SK-N-SH (cell line): ENCODE results near the gene TREML4. TPM values are rescaled to one million over a fixed set of nuclear protein-coding genes. Genes with fewer than 3 reads are reported as not detected.

Experiments
- CTCF ChIA-PET: fragments of 300-600, 350-600 bp; formaldehyde crosslinking; extraction: SDS; loops from one replicate; lab custom pipeline; 2021; lab: Yijun Ruan, JAX
- POLR2A ChIA-PET: fragments of 350-600 bp; sonication (Branson Sonifier 250); formaldehyde crosslinking; extraction: SDS; loops from one replicate; lab custom pipeline; 2020; ENCODE audit warnings: antibody characterized with exemption, inconsistent platforms; lab: Yijun Ruan, JAX
- DNase-seq: peaks from one replicate; pipeline ENCODE4 v3.0.0; 2012
- H2AFZ ChIP-seq: fragments of 200-600 bp; sonication (generic); 2 replicates; pipeline ENCODE4 v1.8.1; 2016; ENCODE audit warnings: antibody characterized with exemption, mild to moderate bottlenecking, low read depth
- H3F3A ChIP-seq: fragments of 200-600 bp; sonication (generic); replicated peaks from 2 replicates; pipeline ENCODE3; 2016; ENCODE audit warnings: antibody characterized with exemption, mild to moderate bottlenecking; ENCODE audit not compliant: insufficient read depth
- H3K27ac ChIP-seq, 2 experiments: fragments of 200-500 bp in 1 of 2; fragments of 200-600 bp in 1 of 2; sonication (Bioruptor generic) in 1 of 2; sonication (generic), shearing (Covaris generic) in 1 of 2; 2 replicates each; pipeline versions ENCODE4 v1.5.1 to v1.6.1; 2014 to 2016; ENCODE audit warnings: low read depth in 2 of 2, inconsistent platforms in 1 of 2, low read length in 1 of 2, mild to moderate bottlenecking in 1 of 2, mixed read lengths in 1 of 2
- H3K27me3 ChIP-seq: fragments of 200-600 bp; sonication (generic), shearing (Covaris generic); 2 replicates; pipeline ENCODE4 v1.6.1; 2016; ENCODE audit warnings: mixed run types; ENCODE audit not compliant: insufficient read depth
- H3K36me3 ChIP-seq, 2 experiments: fragments of 200-500 bp in 1 of 2; fragments of 200-600 bp in 1 of 2; sonication (Bioruptor generic) in 1 of 2; sonication (generic) in 1 of 2; replicated peaks in 1 of 2; 2 replicates each; pipeline versions ENCODE3 to v1.5.1; 2014 to 2016; ENCODE audit warnings: low read length in 1 of 2, mild to moderate bottlenecking in 1 of 2; ENCODE audit not compliant: insufficient read depth in 2 of 2, control insufficient read depth in 1 of 2
- H3K4me1 ChIP-seq, 2 experiments: fragments of 200-500 bp in 1 of 2; fragments of 200-600 bp in 1 of 2; sonication (Bioruptor generic) in 1 of 2; sonication (generic), shearing (Covaris generic) in 1 of 2; 2 replicates each; pipeline versions ENCODE4 v1.5.1 to v1.6.1; 2014 to 2016; ENCODE audit warnings: low read depth in 1 of 2, low read length in 1 of 2, mixed run types in 1 of 2; ENCODE audit not compliant: insufficient read depth in 2 of 2, control insufficient read depth in 1 of 2
- H3K4me2 ChIP-seq: fragments of 200-600 bp; sonication (generic), shearing (Covaris generic); 2 replicates; pipeline ENCODE4 v1.6.1; 2017; ENCODE audit warnings: mixed run types
- H3K4me3 ChIP-seq, 2 experiments: fragments of 200-500 bp in 1 of 2; fragments of 200-600 bp in 1 of 2; sonication (Bioruptor generic) in 1 of 2; sonication (generic), shearing (Covaris generic) in 1 of 2; 2 replicates each; pipeline versions ENCODE4 v1.5.1 to v1.8.1; 2014 to 2016; ENCODE audit warnings: low read depth in 2 of 2, inconsistent platforms in 1 of 2, low read length in 1 of 2, mild to moderate bottlenecking in 1 of 2, mixed read lengths in 1 of 2, moderate library complexity in 1 of 2
- H3K79me2 ChIP-seq: fragments of 200-600 bp; sonication (generic); 2 replicates; pipeline ENCODE4 v1.8.1; 2017; ENCODE audit warnings: mild to moderate bottlenecking; ENCODE audit not compliant: insufficient read depth
- H3K9ac ChIP-seq: fragments of 200-600 bp; sonication (generic); 2 replicates; pipeline ENCODE4 v1.6.1; 2017; ENCODE audit warnings: mixed run types
- H3K9me2 ChIP-seq: fragments of 200-600 bp; sonication (generic); 2 replicates; pipeline ENCODE4 v1.6.1; 2017; ENCODE audit warnings: mixed run types
- H3K9me3 ChIP-seq: fragments of 200-600 bp; sonication (generic); 2 replicates; pipeline ENCODE4 v1.6.1; 2017; ENCODE audit warnings: mixed run types, mild to moderate bottlenecking, moderate library complexity
- H4K20me1 ChIP-seq: fragments of 200-600 bp; sonication (generic); 2 replicates; pipeline ENCODE4 v1.6.1; 2017; ENCODE audit warnings: mild to moderate bottlenecking, mixed run types; ENCODE audit not compliant: insufficient read depth
- CTCF ChIP-seq: fragments of 200-600 bp; sonication (generic); IDR thresholded peaks from 2 replicates; pipeline ENCODE4 v1.6.1; 2017; ENCODE audit warnings: antibody characterized with exemption, mild to moderate bottlenecking, moderate library complexity
- GABPA ChIP-seq: IDR thresholded peaks from 2 replicates; pipeline ENCODE4 v1.4.0; 2012; ENCODE audit warnings: low read depth, mild to moderate bottlenecking
- GATA2 ChIP-seq: sonication (generic); formaldehyde crosslinking; IDR thresholded peaks from 2 replicates; pipeline ENCODE4 v1.5.0; 2020; ENCODE audit warnings: mild to moderate bottlenecking, missing genetic modification reagents
- IRF3 ChIP-seq: fragments of 150-350 bp; IDR thresholded peaks from 2 replicates; pipeline ENCODE4 v1.6.1; 2016; ENCODE audit warnings: mild to moderate bottlenecking, low read depth, low read length
- JUND ChIP-seq: IDR thresholded peaks from 2 replicates; pipeline ENCODE4 v1.4.0; 2012
- MAX ChIP-seq: IDR thresholded peaks from 2 replicates; pipeline ENCODE4 v1.4.0; 2012; ENCODE audit warnings: low read depth
- MEF2A ChIP-seq: IDR thresholded peaks from 2 replicates; pipeline ENCODE4 v1.4.0; 2012; ENCODE audit warnings: low read depth, borderline replicate concordance
- NFIC ChIP-seq: IDR thresholded peaks from 2 replicates; pipeline ENCODE4 v1.4.0; 2012; ENCODE audit warnings: borderline replicate concordance
- PBX3 ChIP-seq: IDR thresholded peaks from 2 replicates; pipeline ENCODE4; 2012
- RCOR1 ChIP-seq: fragments of 150-350 bp; IDR thresholded peaks from 2 replicates; pipeline ENCODE4 v1.6.1; 2017; ENCODE audit warnings: antibody characterized with exemption, low read length
- REST ChIP-seq: IDR thresholded peaks from 2 replicates; pipeline ENCODE4 v1.6.1; 2012; ENCODE audit warnings: mild to moderate bottlenecking, low read depth, low read length, moderate library complexity
- RXRA ChIP-seq: IDR thresholded peaks from 2 replicates; pipeline ENCODE4 v1.4.0; 2012; ENCODE audit warnings: low read depth, mild to moderate bottlenecking, borderline replicate concordance
- SMC3 ChIP-seq: IDR thresholded peaks from 2 replicates; pipeline ENCODE4 v1.6.1; 2012; ENCODE audit warnings: low read depth, low read length, improper control_type of control experiment
- TAF1 ChIP-seq: IDR thresholded peaks from 2 replicates; pipeline ENCODE4 v1.6.1; 2012; ENCODE audit warnings: low read depth, mild to moderate bottlenecking, low read length, moderate library complexity, borderline replicate concordance
- TCF12 ChIP-seq: IDR thresholded peaks from 2 replicates; pipeline ENCODE4 v1.4.0; 2012
- USF1 ChIP-seq: IDR thresholded peaks from 2 replicates; pipeline ENCODE4 v1.4.0; 2012; ENCODE audit warnings: low read depth, borderline replicate concordance
- WGBS: methylation state at CpG from one replicate; pipeline ENCODE4 v1.1.6; 2017; ENCODE audit warnings: low lambda C conversion rate; 5-methylcytosine and 5-hydroxymethylcytosine counted together
- polyA plus RNA-seq, 3 experiments: library from polyadenylated mRNA; depleted of rRNA; stranded (reverse); fragments of >200 nt; gene quantifications; 2 replicates each; pipeline ENCODE4 v1.2.3, GENCODE V29; 2012

TREML4 gene
- polyA plus RNA-seq, 1 of the 3 experiments (the other 2 are of a cell fraction) = not detected

- Histone ChIP-seq H3K27ac (no peak overlapping the region), H2AFZ (no peak overlapping the region), H3K79me2 (no peaks in the 10 kb centered on the region), H3K4me2 (no peak overlapping the region), H3K9ac (no peak overlapping the region), H4K20me1 (no peaks in the 10 kb centered on the region), H3K4me3 (no peak overlapping the region), H3K9me3 (0 out of 2 replicates have a peak, but pooled peaks cover 4% of the 10 kb centered on the region), H3K4me1 (no peaks in the 10 kb centered on the region), H3K9me2 (no peaks in the 10 kb centered on the region), H3K36me3 (no peaks in the 10 kb centered on the region), H3K27me3 (peaks cover 4% of the 10 kb centered on the region; the same call in 1 of the 2 replicates), H3F3A (no peaks in the 10 kb centered on the region)
- ChIA-PET POLR2A (no interaction called here), CTCF (interaction anchor here (1.0 kb wide), 1 partner anchor 97 kb away, joined by 3 read pairs; no protein-coding TSS in a partner anchor)
- DNase-seq = no peak
- WGBS = 0% methylated on average over 5 of the region's 5 CpGs
- TF ChIP-seq SMC3 = no peak
- no peak for TF ChIP-seq GABPA
- no peak for TF ChIP-seq NFIC
- TF ChIP-seq RCOR1 = no peak
- no peak for TF ChIP-seq USF1
- TF ChIP-seq RXRA = no peak
- TF ChIP-seq MEF2A = no peak
- no peak for TF ChIP-seq GATA2 (CRISPR knock-in tag)
- TF ChIP-seq CTCF = no peak
- no peak for TF ChIP-seq IRF3
- no peak for TF ChIP-seq JUND
- TF ChIP-seq PBX3 = no peak
Observed at GRCh38 chr6:41222513-41222912, 5.6 kb upstream of the TREML4 start.

GRCh38 chr6:41224800-41225199 lies 3.3 kb upstream of the TREML4 start:
- H3K36me3 ChIP-seq = no peaks in the 10 kb centered on the region
- H3K79me2 ChIP-seq = no peaks in the 10 kb centered on the region
- H3K9me2 ChIP-seq = no peaks in the 10 kb centered on the region
- H3K4me2 ChIP-seq = no peak overlapping the region
- H3K27ac ChIP-seq = no peak overlapping the region
- H3K9me3 ChIP-seq = no peaks in the 10 kb centered on the region
- CTCF ChIA-PET = no interaction called here
- H3K27me3 ChIP-seq = peaks cover 4% of the 10 kb centered on the region; the same call in 1 of the 2 replicates
- no peaks in the 10 kb centered on the region for H3F3A ChIP-seq
- no peak for TF ChIP-seq REST
- TF ChIP-seq PBX3 = no peak
- no peak for TF ChIP-seq TAF1
- no peak for TF ChIP-seq TCF12
- TF ChIP-seq MAX = no peak
- no peak for DNase-seq
- H3K4me3 ChIP-seq = no peak overlapping the region
- no peak overlapping the region for H3K9ac ChIP-seq
- no peaks in the 10 kb centered on the region for H4K20me1 ChIP-seq
- no peaks in the 10 kb centered on the region for H3K4me1 ChIP-seq
- 6% methylated on average over 1 of the region's 1 CpG for WGBS
- H2AFZ ChIP-seq = no peak overlapping the region
- POLR2A ChIA-PET = no interaction called here
